BLaER1 (cell line): ENCODE measurements around the gene FHDC1.

Experiments used
- H3K27ac ChIP-seq: shearing (Covaris generic); formaldehyde crosslinking; 2 replicates; pipeline ENCODE4 v1.8.1; 2022
- H3K27me3 ChIP-seq: shearing (Covaris generic); formaldehyde crosslinking; 2 replicates; pipeline ENCODE4 v1.8.1; 2022
- H3K36me3 ChIP-seq: shearing (Covaris generic); formaldehyde crosslinking; 2 replicates; pipeline ENCODE4 v1.8.1; 2022
- H3K4me1 ChIP-seq: shearing (Covaris generic); formaldehyde crosslinking; 2 replicates; pipeline ENCODE4 v1.8.1; 2022
- H3K4me2 ChIP-seq: shearing (Covaris generic); formaldehyde crosslinking; 2 replicates; pipeline ENCODE4 v1.8.1; 2022
- H3K4me3 ChIP-seq: shearing (Covaris generic); formaldehyde crosslinking; 2 replicates; pipeline ENCODE4 v1.8.1; 2022
- H3K9ac ChIP-seq: shearing (Covaris generic); formaldehyde crosslinking; 2 replicates; pipeline ENCODE4 v1.8.1; 2022
- H3K9me3 ChIP-seq: shearing (Covaris generic); formaldehyde crosslinking; 2 replicates; pipeline ENCODE4 v1.8.1; 2022
- H4K20me1 ChIP-seq: shearing (Covaris generic); formaldehyde crosslinking; 2 replicates; pipeline ENCODE4 v1.8.1; 2022
- Cebpa-rat ChIP-seq: shearing (Covaris generic); IDR thresholded peaks from 2 replicates; pipeline ENCODE4 v1.8.1; 2022

FHDC1 gene

GRCh38 chr4:152965611-152966010, 29.5 kb downstream of the FHDC1 start:
- no peak for TF ChIP-seq Cebpa-rat
- Histone ChIP-seq H3K4me3 (no peak overlapping the region), H3K4me2 (no peak overlapping the region), H3K27ac (no peak overlapping the region), H3K9me3 (no peaks in the 10 kb centered on the region), H3K4me1 (peaks cover 16% of the 10 kb centered on the region), H3K27me3 (no peaks in the 10 kb centered on the region), H3K9ac (no peak overlapping the region), H3K36me3 (no peaks in the 10 kb centered on the region), H4K20me1 (no peaks in the 10 kb centered on the region)

- no peak overlapping the region for H3K9ac ChIP-seq
- no peaks in the 10 kb centered on the region for H3K9me3 ChIP-seq
- H3K4me2 ChIP-seq: peak overlapping the region; percentile 59
- no peaks in the 10 kb centered on the region for H3K36me3 ChIP-seq
- H3K27ac ChIP-seq: no peak overlapping the region
- H3K4me1 ChIP-seq: peaks cover 16% of the 10 kb centered on the region
- H3K27me3 ChIP-seq: no peaks in the 10 kb centered on the region
- H4K20me1 ChIP-seq: no peaks in the 10 kb centered on the region
- no peak overlapping the region for H3K4me3 ChIP-seq
- no peak for TF ChIP-seq Cebpa-rat
These were observed 31.8 kb downstream of the FHDC1 start for GRCh38 chr4:152967907-152968306.

- Histone ChIP-seq H3K9me3 (no peaks in the 10 kb centered on the region), H3K4me1 (peaks cover 16% of the 10 kb centered on the region), H3K27ac (no peak overlapping the region), H4K20me1 (no peaks in the 10 kb centered on the region), H3K27me3 (no peaks in the 10 kb centered on the region), H3K4me3 (no peak overlapping the region), H3K36me3 (no peaks in the 10 kb centered on the region), H3K4me2 (no peak overlapping the region), H3K9ac (no peak overlapping the region)
- TF ChIP-seq Cebpa-rat: no peak
These were observed 32.8 kb downstream of the FHDC1 start for GRCh38 chr4:152968806-152969394.

- no peak for TF ChIP-seq Cebpa-rat
- Histone ChIP-seq H3K36me3 (no peaks in the 10 kb centered on the region), H3K4me3 (no peak overlapping the region), H3K4me1 (peaks cover 16% of the 10 kb centered on the region), H3K9me3 (no peaks in the 10 kb centered on the region), H4K20me1 (no peaks in the 10 kb centered on the region), H3K27ac (no peak overlapping the region), H3K27me3 (no peaks in the 10 kb centered on the region), H3K4me2 (no peak overlapping the region), H3K9ac (no peak overlapping the region)
These were observed 34.1 kb downstream of the FHDC1 start for GRCh38 chr4:152970102-152970820.

GRCh38 chr4:152971053-152971452, 34.9 kb downstream of the FHDC1 start:
- no peak for TF ChIP-seq Cebpa-rat
- H3K9ac ChIP-seq: no peak overlapping the region
- no peak overlapping the region for H3K27ac ChIP-seq
- H3K4me2 ChIP-seq: no peak overlapping the region
- no peaks in the 10 kb centered on the region for H3K36me3 ChIP-seq
- no peaks in the 10 kb centered on the region for H3K27me3 ChIP-seq
- no peak overlapping the region for H3K4me3 ChIP-seq
- peaks cover 16% of the 10 kb centered on the region for H3K4me1 ChIP-seq
- no peaks in the 10 kb centered on the region for H3K9me3 ChIP-seq
- no peaks in the 10 kb centered on the region for H4K20me1 ChIP-seq

- no peaks in the 10 kb centered on the region for H4K20me1 ChIP-seq
These were observed 36.9 kb downstream of the FHDC1 start for GRCh38 chr4:152972821-152973628.

GRCh38 chr4:152973629-152974467, 37.7 kb downstream of the FHDC1 start:
- H3K27ac ChIP-seq: no peak overlapping the region
- no peak overlapping the region for H3K9ac ChIP-seq
- no peaks in the 10 kb centered on the region for H3K4me1 ChIP-seq
- no peaks in the 10 kb centered on the region for H3K36me3 ChIP-seq
- no peaks in the 10 kb centered on the region for H3K27me3 ChIP-seq
- no peak overlapping the region for H3K4me3 ChIP-seq
- H4K20me1 ChIP-seq: no peaks in the 10 kb centered on the region
- no peaks in the 10 kb centered on the region for H3K9me3 ChIP-seq
- TF ChIP-seq Cebpa-rat: no peak
- H3K4me2 ChIP-seq: no peak overlapping the region

More at GRCh38 chr4:152972821-152973628, 36.9 kb downstream of the FHDC1 start:
- no peaks in the 10 kb centered on the region for H3K36me3 ChIP-seq
- no peak overlapping the region for H3K4me3 ChIP-seq
- no peak overlapping the region for H3K27ac ChIP-seq
- H3K9ac ChIP-seq: no peak overlapping the region
- no peak overlapping the region for H3K4me2 ChIP-seq
- TF ChIP-seq Cebpa-rat: no peak
- peaks cover 2% of the 10 kb centered on the region for H3K4me1 ChIP-seq
- no peaks in the 10 kb centered on the region for H3K27me3 ChIP-seq
- no peaks in the 10 kb centered on the region for H3K9me3 ChIP-seq

GRCh38 chr4:152974468-152975379, 38.6 kb downstream of the FHDC1 start:
- Histone ChIP-seq H3K4me1 (no peaks in the 10 kb centered on the region), H3K4me3 (no peak overlapping the region), H3K9me3 (no peaks in the 10 kb centered on the region), H3K27me3 (no peaks in the 10 kb centered on the region), H4K20me1 (no peaks in the 10 kb centered on the region), H3K4me2 (no peak overlapping the region), H3K27ac (no peak overlapping the region), H3K9ac (no peak overlapping the region), H3K36me3 (no peaks in the 10 kb centered on the region)
- no peak for TF ChIP-seq Cebpa-rat
